Endodermal cell (in vitro differentiated cells): Measurements from ENCODE around the gene EID3. TPM values are rescaled to one million over a fixed set of nuclear protein-coding genes. Genes with fewer than 3 reads are reported as not detected.

Experiments used
- DNase-seq: peaks from one replicate; pipeline ENCODE4 v3.0.0-alpha.2; 2017
- H3K27ac ChIP-seq: 2 replicates; pipeline ENCODE4 v1.5.1; 2013; ENCODE audit warnings: mild to moderate bottlenecking, low read depth, low read length, moderate library complexity
- H3K27me3 ChIP-seq: 2 replicates; pipeline ENCODE4 v1.6.1; 2013; ENCODE audit warnings: mild to moderate bottlenecking, low read length, moderate library complexity; ENCODE audit not compliant: insufficient read depth, control insufficient read depth, poor library complexity, severe bottlenecking
- H3K36me3 ChIP-seq: 2 replicates; pipeline ENCODE4 v1.7.0; 2013; ENCODE audit warnings: mild to moderate bottlenecking, low read length, moderate library complexity; ENCODE audit not compliant: control insufficient read depth, insufficient read depth
- H3K4me1 ChIP-seq: one replicate; pipeline ENCODE4 v1.7.0; 2013; ENCODE audit warnings: low read length; ENCODE audit not compliant: control insufficient read depth, insufficient read depth
- H3K4me3 ChIP-seq: 2 replicates; pipeline ENCODE4 v1.5.1; 2013; ENCODE audit warnings: mild to moderate bottlenecking, low read length, moderate library complexity
- H3K9ac ChIP-seq: 2 replicates; pipeline ENCODE4 v1.6.1; 2013; ENCODE audit warnings: mild to moderate bottlenecking, low read length, moderate library complexity; ENCODE audit not compliant: poor library complexity, severe bottlenecking; ENCODE audit errors: extremely low read depth
- H3K9me3 ChIP-seq: 2 replicates; pipeline ENCODE4 v1.6.1; 2013; ENCODE audit warnings: mild to moderate bottlenecking, low read length, moderate library complexity; ENCODE audit not compliant: control insufficient read depth
- H3K27ac Mint-ChIP-seq: 2 replicates; pipeline ENCODE4 v1.8.0; 2020; ENCODE audit warnings: mixed read lengths
- H3K27me3 Mint-ChIP-seq: 2 replicates; pipeline ENCODE4 v1.8.0; 2021; ENCODE audit warnings: mild to moderate bottlenecking, mixed read lengths; ENCODE audit not compliant: insufficient read depth
- H3K36me3 Mint-ChIP-seq: 2 replicates; pipeline ENCODE4 v1.8.0; 2020; ENCODE audit warnings: low read depth, mixed read lengths
- H3K4me1 Mint-ChIP-seq: 2 replicates; pipeline ENCODE4 v1.8.0; 2020; ENCODE audit warnings: mixed read lengths
- H3K4me3 Mint-ChIP-seq: 2 replicates; pipeline ENCODE4 v1.8.0; 2020; ENCODE audit warnings: mild to moderate bottlenecking, moderate library complexity, mixed read lengths
- H3K9me3 Mint-ChIP-seq: 2 replicates; pipeline ENCODE4 v1.8.0; 2020; ENCODE audit warnings: mild to moderate bottlenecking, mixed read lengths
- WGBS, 2 experiments: methylation state at CpG; one replicate each; pipeline versions ENCODE4 v1.1.5 to v1.1.7; 2013; ENCODE audit warnings: missing lambda C conversion rate in 2 of 2, mixed read lengths in 1 of 2; ENCODE audit not compliant: insufficient coverage in 1 of 2, insufficient read length in 1 of 2; 5-methylcytosine and 5-hydroxymethylcytosine counted together
- total RNA-seq, 2 donors: library from RNA; stranded (reverse); fragmentation: NEBNext Ultra II Directional in 1 of 2; extraction: Animal tissue kit (Norgen Biotek cat#: 25700) in 1 of 2; gene quantifications; 2 replicates in 1 of 2; 3 replicates in 1 of 2; pipeline ENCODE4 v1.2.1, GENCODE V29; 2021
- TF ChIP-seq, protein P1 (sequence below): fragments of 200-600 bp; sonication (generic); conservative IDR thresholded peaks from 2 replicates; pipeline ENCODE4 v1.5.0; 2021; ENCODE audit warnings: antibody characterized with exemption, mild to moderate bottlenecking

EID3 gene
- total RNA-seq, 2 donors from 2014 or later = 3.7 to 4.6 TPM

GRCh38 chr12:104314242-104314614 is 10.7 kb downstream of the EID3 start:
- WGBS, 2 experiments = 95 to 100% methylated on average over 1 of the region's 1 CpG
- H3K9me3 Mint-ChIP-seq = no peaks in the 10 kb centered on the region
- no peaks in the 10 kb centered on the region for H3K27me3 ChIP-seq
- H3K27ac ChIP-seq = no peak overlapping the region
- no peak overlapping the region for H3K9ac ChIP-seq
- H3K4me1 ChIP-seq = no peaks in the 10 kb centered on the region
- TF ChIP-seq, protein P1, sequence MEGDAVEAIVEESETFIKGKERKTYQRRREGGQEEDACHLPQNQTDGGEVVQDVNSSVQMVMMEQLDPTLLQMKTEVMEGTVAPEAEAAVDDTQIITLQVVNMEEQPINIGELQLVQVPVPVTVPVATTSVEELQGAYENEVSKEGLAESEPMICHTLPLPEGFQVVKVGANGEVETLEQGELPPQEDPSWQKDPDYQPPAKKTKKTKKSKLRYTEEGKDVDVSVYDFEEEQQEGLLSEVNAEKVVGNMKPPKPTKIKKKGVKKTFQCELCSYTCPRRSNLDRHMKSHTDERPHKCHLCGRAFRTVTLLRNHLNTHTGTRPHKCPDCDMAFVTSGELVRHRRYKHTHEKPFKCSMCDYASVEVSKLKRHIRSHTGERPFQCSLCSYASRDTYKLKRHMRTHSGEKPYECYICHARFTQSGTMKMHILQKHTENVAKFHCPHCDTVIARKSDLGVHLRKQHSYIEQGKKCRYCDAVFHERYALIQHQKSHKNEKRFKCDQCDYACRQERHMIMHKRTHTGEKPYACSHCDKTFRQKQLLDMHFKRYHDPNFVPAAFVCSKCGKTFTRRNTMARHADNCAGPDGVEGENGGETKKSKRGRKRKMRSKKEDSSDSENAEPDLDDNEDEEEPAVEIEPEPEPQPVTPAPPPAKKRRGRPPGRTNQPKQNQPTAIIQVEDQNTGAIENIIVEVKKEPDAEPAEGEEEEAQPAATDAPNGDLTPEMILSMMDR = no peak
- H3K27ac Mint-ChIP-seq = no peak overlapping the region
- H3K4me1 Mint-ChIP-seq = peaks cover 3% of the 10 kb centered on the region
- no peak overlapping the region for H3K4me3 ChIP-seq
- peaks cover 82% of the 10 kb centered on the region for H3K36me3 ChIP-seq
- no peak for DNase-seq
- H3K9me3 ChIP-seq = no peaks in the 10 kb centered on the region
- H3K36me3 Mint-ChIP-seq = peaks cover 63% of the 10 kb centered on the region
- H3K4me3 Mint-ChIP-seq = no peak overlapping the region
- H3K27me3 Mint-ChIP-seq = no peaks in the 10 kb centered on the region

DNA sequence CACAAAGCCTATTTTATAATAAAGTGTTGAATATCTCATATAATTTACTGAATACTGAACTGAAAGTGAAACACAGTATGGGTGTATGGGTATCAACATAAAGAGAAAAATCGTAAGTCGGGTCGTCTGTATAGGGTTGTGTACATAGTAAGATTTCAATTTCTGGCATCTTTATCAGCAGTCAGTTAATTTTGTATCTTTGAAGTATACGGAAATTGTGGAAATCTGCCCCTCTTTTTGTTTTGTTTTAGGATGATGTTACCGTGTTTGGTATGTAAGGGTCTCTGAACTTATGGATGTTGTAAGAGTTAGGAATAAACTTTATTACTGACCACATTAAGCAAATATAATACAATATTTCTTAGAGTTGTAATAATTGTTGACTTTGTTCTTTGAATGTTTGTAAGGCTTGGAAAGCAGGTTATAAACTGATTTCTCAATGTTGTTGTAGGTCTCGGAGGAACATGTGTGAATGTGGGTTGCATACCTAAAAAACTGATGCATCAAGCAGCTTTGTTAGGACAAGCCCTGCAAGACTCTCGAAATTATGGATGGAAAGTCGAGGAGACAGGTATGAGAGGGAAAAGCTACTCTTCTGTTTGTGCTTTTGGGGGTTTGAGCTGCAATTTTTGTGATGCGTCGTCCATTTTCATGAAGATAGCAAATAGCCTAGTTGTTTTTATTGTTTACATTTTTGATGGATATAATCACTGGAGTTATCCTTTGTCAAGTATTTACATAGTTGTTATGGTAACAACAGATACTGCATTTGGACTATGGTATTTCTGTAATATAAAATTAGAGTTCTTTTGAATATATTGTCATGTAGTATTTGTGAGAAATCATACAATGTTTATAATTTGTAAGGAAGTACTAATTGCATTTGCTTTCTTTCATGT is 12.0 kb downstream of the EID3 start:
- DNase-seq = no peak
- Histone ChIP-seq H3K27me3 (no peaks in the 10 kb centered on the region), H3K9ac (no peak overlapping the region), H3K36me3 (peaks cover 91% of the 10 kb centered on the region), H3K4me3 (no peak overlapping the region), H3K27ac (no peak overlapping the region), H3K4me1 (no peaks in the 10 kb centered on the region), H3K9me3 (no peaks in the 10 kb centered on the region)
- Mint-ChIP-seq H3K4me3 (no peak overlapping the region), H3K27ac (no peak overlapping the region), H3K36me3 (peaks cover 72% of the 10 kb centered on the region), H3K9me3 (no peaks in the 10 kb centered on the region), H3K27me3 (no peaks in the 10 kb centered on the region), H3K4me1 (no peaks in the 10 kb centered on the region)
- TF ChIP-seq, protein P1 = no peak
- WGBS, 2 experiments = 89 to 90% methylated on average over 8 to 9 of the region's 10 CpGs

DNA sequence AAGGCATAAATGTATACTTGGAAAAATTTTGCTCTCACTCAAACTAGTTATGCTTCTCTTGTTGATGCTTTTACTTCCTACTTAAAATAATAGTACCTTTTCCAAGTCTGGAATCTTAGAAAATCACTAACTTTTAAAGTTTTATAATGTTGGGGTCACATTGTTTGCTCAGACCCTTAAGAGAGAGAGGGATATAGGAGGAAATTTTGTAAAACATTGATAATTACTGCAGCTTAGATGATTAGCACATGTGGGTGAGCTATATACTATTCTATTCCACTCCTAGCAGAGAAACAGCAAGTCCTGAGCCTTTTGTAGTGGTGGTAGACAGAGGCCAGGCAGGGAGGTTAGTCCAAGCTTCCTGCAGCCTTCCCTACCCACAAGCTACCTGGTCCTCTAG is 13.4 kb downstream of the EID3 start:
- no peaks in the 10 kb centered on the region for H3K4me1 ChIP-seq
- peaks cover 75% of the 10 kb centered on the region for H3K36me3 Mint-ChIP-seq
- H3K4me3 Mint-ChIP-seq = no peak overlapping the region
- H3K9me3 ChIP-seq = peaks cover 8% of the 10 kb centered on the region
- DNase-seq = no peak
- TF ChIP-seq, protein P1 = no peak
- no peaks in the 10 kb centered on the region for H3K27me3 Mint-ChIP-seq
- no peak overlapping the region for H3K4me3 ChIP-seq
- no peak overlapping the region for H3K27ac ChIP-seq
- H3K27ac Mint-ChIP-seq = no peak overlapping the region
- no peaks in the 10 kb centered on the region for H3K4me1 Mint-ChIP-seq
- H3K27me3 ChIP-seq = no peaks in the 10 kb centered on the region
- H3K36me3 ChIP-seq = peaks cover 95% of the 10 kb centered on the region
- H3K9me3 Mint-ChIP-seq = peaks cover 2% of the 10 kb centered on the region
- no peak overlapping the region for H3K9ac ChIP-seq
